DND-41 (cell line): Measurements from ENCODE around the gene LSG1.

ENCODE experiments used
- ATAC-seq: fragments of 200-7000 bp; cut with Tn5 transposase; 3 replicates; pipeline ENCODE4 v1.9.1; 2021; ENCODE audit warnings: low read depth; ENCODE audit not compliant: insufficient read depth
- DNase-seq: peaks from one replicate; pipeline ENCODE4 v3.0.0-alpha.2; 2020
- H2AFZ ChIP-seq: 2 replicates; pipeline ENCODE4 v1.6.0; 2012; ENCODE audit warnings: low read depth, low read length
- H3K27ac ChIP-seq: 2 replicates; pipeline ENCODE4 v1.5.1; 2012; ENCODE audit warnings: low read length, inconsistent platforms
- H3K27me3 ChIP-seq: fragments of 200-600 bp; sonication (generic); 2 replicates; pipeline ENCODE4 v1.6.0; 2012; ENCODE audit warnings: low read length, mild to moderate bottlenecking, inconsistent platforms; ENCODE audit not compliant: insufficient read depth, poor library complexity
- H3K36me3 ChIP-seq: 2 replicates; pipeline ENCODE4 v1.5.1; 2012; ENCODE audit warnings: low read length, inconsistent platforms; ENCODE audit not compliant: insufficient read depth
- H3K4me1 ChIP-seq: 2 replicates; pipeline ENCODE4 v1.5.1; 2012; ENCODE audit warnings: mild to moderate bottlenecking, low read length; ENCODE audit not compliant: insufficient read depth
- H3K4me2 ChIP-seq: 2 replicates; pipeline ENCODE4 v1.6.0; 2012; ENCODE audit warnings: mild to moderate bottlenecking, moderate library complexity, low read length, inconsistent platforms; ENCODE audit not compliant: insufficient read depth
- H3K4me3 ChIP-seq, 2 experiments: fragments of 200-600 bp in 1 of 2; shearing (Covaris generic) in 1 of 2; 2 replicates each; pipeline ENCODE4 v1.5.1; 2012 to 2016; ENCODE audit warnings: inconsistent platforms in 2 of 2, low read length in 2 of 2, mild to moderate bottlenecking in 2 of 2, low read depth in 1 of 2, moderate library complexity in 1 of 2
- H3K79me2 ChIP-seq: 2 replicates; pipeline ENCODE4 v1.6.0; 2012; ENCODE audit warnings: low read length, inconsistent platforms; ENCODE audit not compliant: insufficient read depth
- H3K9ac ChIP-seq: 2 replicates; pipeline ENCODE4 v1.6.0; 2012; ENCODE audit warnings: low read depth, mild to moderate bottlenecking, inconsistent platforms, low read length, moderate library complexity
- H3K9me3 ChIP-seq: 2 replicates; pipeline ENCODE4 v1.5.1; 2012; ENCODE audit warnings: low read length, moderate library complexity, mild to moderate bottlenecking, inconsistent platforms; ENCODE audit not compliant: insufficient read depth, severe bottlenecking
- H4K20me1 ChIP-seq: 2 replicates; pipeline ENCODE4 v1.6.0; 2012; ENCODE audit warnings: low read length; ENCODE audit not compliant: insufficient read depth
- EZH2 ChIP-seq: IDR thresholded peaks from 3 replicates; pipeline ENCODE4 v1.6.1; 2012; ENCODE audit warnings: borderline replicate concordance, low read depth, mild to moderate bottlenecking, moderate library complexity, low read length, inconsistent platforms; ENCODE audit not compliant: severe bottlenecking
- TF ChIP-seq, protein P1 (sequence below): IDR thresholded peaks from 2 replicates; pipeline ENCODE4 v1.5.1; 2012; ENCODE audit warnings: borderline replicate concordance, low read length, moderate library complexity, mild to moderate bottlenecking; ENCODE audit not compliant: poor library complexity, severe bottlenecking; ENCODE audit errors: extremely low read depth

Gene LSG1

DNA sequence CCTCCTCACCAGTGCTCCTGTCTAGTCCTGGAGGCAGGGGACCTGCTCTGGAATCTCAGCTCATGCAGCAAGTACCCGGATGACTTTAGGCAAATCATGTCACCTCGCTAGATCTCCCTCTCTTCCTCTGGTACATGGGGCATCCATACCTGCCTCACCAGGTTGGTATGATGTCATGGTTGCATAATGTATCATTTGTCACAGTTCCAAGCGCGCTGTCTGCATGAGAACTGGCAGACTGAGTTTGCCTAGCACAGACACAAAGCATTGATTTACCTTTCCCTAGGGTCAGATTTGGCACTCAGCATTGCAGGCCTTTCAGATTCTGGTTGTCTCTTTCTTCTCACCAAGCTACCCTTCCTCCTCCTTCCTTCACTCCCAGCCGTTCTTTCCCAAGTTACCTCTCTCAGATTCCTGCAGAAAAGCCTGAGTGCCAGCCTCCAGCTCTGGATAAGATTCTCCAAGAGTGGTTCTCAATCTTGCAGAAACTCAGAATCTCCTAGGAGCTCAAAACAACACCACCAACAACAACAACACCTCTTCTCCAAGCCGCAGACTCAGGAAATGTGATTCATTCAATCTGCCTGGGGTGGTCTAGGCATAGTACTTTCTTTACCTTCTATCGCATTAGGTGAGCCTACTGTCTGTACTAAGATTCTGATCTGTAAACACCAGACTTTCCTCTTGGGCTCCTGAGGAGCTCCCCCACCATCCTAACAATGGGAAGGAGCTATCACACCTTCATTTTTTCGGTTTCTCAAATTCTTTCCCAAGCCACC is 43.2 kb upstream of the LSG1 start:
- DNase-seq, result no peak
- H3K9ac ChIP-seq, result no peak overlapping the region
- ATAC-seq, result no peak
- H4K20me1 ChIP-seq, result no peaks in the 10 kb centered on the region
- H3K4me1 ChIP-seq, result no peaks in the 10 kb centered on the region
- no peaks in the 10 kb centered on the region for H3K79me2 ChIP-seq
- no peak overlapping the region for H3K27ac ChIP-seq
- H3K9me3 ChIP-seq, result no peaks in the 10 kb centered on the region
- H3K4me3 ChIP-seq, result no peak overlapping the region
- no peak overlapping the region for H3K4me2 ChIP-seq
- H3K27me3 ChIP-seq, result peaks cover 2% of the 10 kb centered on the region
- no peak overlapping the region for H2AFZ ChIP-seq
- no peaks in the 10 kb centered on the region for H3K36me3 ChIP-seq
- TF ChIP-seq EZH2, result no peak
- TF ChIP-seq, protein P1, sequence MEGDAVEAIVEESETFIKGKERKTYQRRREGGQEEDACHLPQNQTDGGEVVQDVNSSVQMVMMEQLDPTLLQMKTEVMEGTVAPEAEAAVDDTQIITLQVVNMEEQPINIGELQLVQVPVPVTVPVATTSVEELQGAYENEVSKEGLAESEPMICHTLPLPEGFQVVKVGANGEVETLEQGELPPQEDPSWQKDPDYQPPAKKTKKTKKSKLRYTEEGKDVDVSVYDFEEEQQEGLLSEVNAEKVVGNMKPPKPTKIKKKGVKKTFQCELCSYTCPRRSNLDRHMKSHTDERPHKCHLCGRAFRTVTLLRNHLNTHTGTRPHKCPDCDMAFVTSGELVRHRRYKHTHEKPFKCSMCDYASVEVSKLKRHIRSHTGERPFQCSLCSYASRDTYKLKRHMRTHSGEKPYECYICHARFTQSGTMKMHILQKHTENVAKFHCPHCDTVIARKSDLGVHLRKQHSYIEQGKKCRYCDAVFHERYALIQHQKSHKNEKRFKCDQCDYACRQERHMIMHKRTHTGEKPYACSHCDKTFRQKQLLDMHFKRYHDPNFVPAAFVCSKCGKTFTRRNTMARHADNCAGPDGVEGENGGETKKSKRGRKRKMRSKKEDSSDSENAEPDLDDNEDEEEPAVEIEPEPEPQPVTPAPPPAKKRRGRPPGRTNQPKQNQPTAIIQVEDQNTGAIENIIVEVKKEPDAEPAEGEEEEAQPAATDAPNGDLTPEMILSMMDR, result no peak

DNA sequence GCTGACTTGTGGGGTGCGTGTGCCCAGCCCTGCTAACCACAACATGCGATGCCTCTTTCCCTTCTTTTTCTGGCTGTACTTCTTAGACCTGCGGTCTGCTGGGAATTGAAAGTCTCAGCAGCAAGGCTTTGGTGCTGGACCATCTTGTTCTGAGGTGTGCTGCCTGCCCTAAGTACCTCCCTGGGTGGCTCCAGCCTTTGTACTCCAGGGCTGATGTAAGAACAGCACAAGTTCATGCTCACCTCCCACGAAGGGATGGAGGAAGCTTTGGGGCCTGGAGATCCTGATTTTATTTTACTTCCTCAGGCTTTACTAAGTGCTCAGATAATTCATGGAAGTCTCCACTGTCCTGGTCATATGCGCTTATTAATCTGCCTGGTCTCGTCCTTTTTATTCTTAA is 42.6 kb upstream of the LSG1 start:
- Histone ChIP-seq H3K27ac (no peak overlapping the region), H3K4me2 (no peak overlapping the region), H3K9ac (no peak overlapping the region), H3K36me3 (no peaks in the 10 kb centered on the region), H2AFZ (no peak overlapping the region), H4K20me1 (no peaks in the 10 kb centered on the region), H3K79me2 (no peaks in the 10 kb centered on the region), H3K4me3 (no peak overlapping the region), H3K9me3 (no peaks in the 10 kb centered on the region), H3K27me3 (peaks cover 2% of the 10 kb centered on the region), H3K4me1 (no peaks in the 10 kb centered on the region)
- DNase-seq (no peak), ATAC-seq (no peak)
- TF ChIP-seq EZH2, result no peak
- TF ChIP-seq, protein P1, result no peak

DNA sequence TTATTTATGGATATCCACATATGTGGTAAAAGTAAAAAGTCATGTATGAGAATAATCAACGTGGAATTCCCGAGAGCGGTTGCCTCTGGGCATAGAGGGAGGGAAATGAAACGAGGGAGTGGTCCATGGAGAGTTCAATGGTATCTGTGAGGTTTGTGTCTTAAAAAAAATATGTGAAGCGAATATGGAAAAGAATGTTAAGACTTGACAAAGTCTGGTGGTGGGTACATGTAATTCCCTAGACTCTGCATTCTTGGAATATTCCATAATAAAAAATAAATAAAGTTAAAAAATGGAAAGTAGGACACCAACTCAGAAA is 42.1 kb upstream of the LSG1 start:
- peaks cover 2% of the 10 kb centered on the region for H3K27me3 ChIP-seq
- ATAC-seq, result no peak

More for the DNA sequence above, 42.1 kb upstream of the LSG1 start:
- Histone ChIP-seq H3K4me2 (no peak overlapping the region), H4K20me1 (no peaks in the 10 kb centered on the region), H3K36me3 (no peaks in the 10 kb centered on the region), H2AFZ (no peak overlapping the region), H3K79me2 (no peaks in the 10 kb centered on the region), H3K4me3 (no peak overlapping the region), H3K27ac (no peak overlapping the region), H3K9me3 (no peaks in the 10 kb centered on the region), H3K9ac (no peak overlapping the region), H3K4me1 (no peaks in the 10 kb centered on the region)
- TF ChIP-seq, protein P1, result no peak
- no peak for TF ChIP-seq EZH2
- DNase-seq, result no peak
